Suprapubic skin (tissue), 4 donors: ENCODE measurements around the gene CD48.

ENCODE experiments used
- CTCF ChIP-seq, 2 donors: fragments of 200-600 bp in 1 of 2; fragments of 450-650 bp in 1 of 2; sonication (generic) in 1 of 2; IDR thresholded peaks; one replicate each; pipeline ENCODE4 v1.5.1; 2016 to 2019; ENCODE audit warnings: antibody characterized with exemption in 2 of 2, mild to moderate bottlenecking in 1 of 2, moderate library complexity in 1 of 2
- POLR2A ChIP-seq, 2 donors: fragments of 450-650 bp; IDR thresholded peaks; one replicate each; pipeline ENCODE4 v1.6.1; 2017; ENCODE audit warnings: antibody characterized with exemption in 2 of 2, mild to moderate bottlenecking in 2 of 2, moderate library complexity in 2 of 2
- POLR2AphosphoS5 ChIP-seq, 3 donors: sonication (generic); formaldehyde crosslinking; IDR thresholded peaks; one replicate each; pipeline ENCODE4 v1.6.1; 2017; ENCODE audit warnings: antibody characterized with exemption in 3 of 3

GRCh38 chr1:160723332-160723731 lies 11.7 kb upstream of the CD48 start:
- no peak for TF ChIP-seq CTCF (IDR thresholded peaks at IDR 0.05)
- no peak for TF ChIP-seq POLR2AphosphoS5 (IDR thresholded peaks at IDR 0.05)
- TF ChIP-seq POLR2A (IDR thresholded peaks at IDR 0.05): no peak
